H1 (cell line): ENCODE measurements around the gene TADA2B. TPM values are rescaled to one million over a fixed set of nuclear protein-coding genes. Genes with fewer than 3 reads are reported as not detected.

Experiments used
- CTCF ChIA-PET: fragments of 300-600 bp; sonication (Branson Sonifier 250); formaldehyde crosslinking; loops from one replicate; lab custom pipeline; 2021; ENCODE audit not compliant: partially characterized antibody; lab: Charles Lee
- POLR2A ChIA-PET: fragments of 300-600 bp; sonication (Branson Sonifier 250); formaldehyde crosslinking; loops from one replicate; lab custom pipeline; 2021; ENCODE audit warnings: inconsistent platforms; ENCODE audit not compliant: partially characterized antibody; lab: Charles Lee
- DNase-seq, 2 experiments: peaks; one replicate each; pipeline versions ENCODE4 v3.0.0 to v3.0.0-alpha.2; 2010 to 2022; ENCODE audit warnings: low spot score in 2 of 2, low read depth in 1 of 2, mixed read lengths in 1 of 2
- FAIRE-seq: peaks from 2 replicates; lab custom pipeline; 2011; peaks lifted over from hg19 to GRCh38; lab: Jason Lieb, UNC
- H2AFZ ChIP-seq: 2 replicates; pipeline ENCODE4 v1.8.1; 2012; ENCODE audit warnings: low read length, inconsistent platforms
- H2AK5ac ChIP-seq: 2 replicates; pipeline ENCODE4 v1.6.1; 2013; ENCODE audit warnings: low read depth, low read length
- H2BK120ac ChIP-seq: replicated peaks from 2 replicates; pipeline ENCODE3; 2013; ENCODE audit warnings: low read depth, low read length, inconsistent platforms
- H2BK12ac ChIP-seq: 2 replicates; pipeline ENCODE4 v1.6.1; 2013; ENCODE audit warnings: low read depth, low read length
- H2BK15ac ChIP-seq: 2 replicates; pipeline ENCODE4 v1.6.1; 2013; ENCODE audit warnings: low read length
- H2BK20ac ChIP-seq: 2 replicates; pipeline ENCODE4 v1.6.1; 2013; ENCODE audit warnings: low read length
- H2BK5ac ChIP-seq: 2 replicates; pipeline ENCODE4 v1.6.1; 2013; ENCODE audit warnings: low read depth, low read length
- H3K14ac ChIP-seq: 2 replicates; pipeline ENCODE4 v1.6.1; 2013; ENCODE audit warnings: inconsistent platforms; ENCODE audit not compliant: insufficient read length
- H3K18ac ChIP-seq: 2 replicates; pipeline ENCODE4 v1.6.1; 2013; ENCODE audit warnings: low read length; ENCODE audit errors: extremely low read depth
- H3K23ac ChIP-seq: 2 replicates; pipeline ENCODE4 v1.6.1; 2013; ENCODE audit warnings: inconsistent platforms; ENCODE audit not compliant: insufficient read length
- H3K23me2 ChIP-seq: 2 replicates; pipeline ENCODE4 v1.6.1; 2013; ENCODE audit warnings: low read depth, low read length
- H3K27ac ChIP-seq: 2 replicates; pipeline ENCODE4 v1.6.1; 2011; ENCODE audit warnings: low read depth, low read length, inconsistent platforms
- H3K27me3 ChIP-seq, 4 experiments: replicated peaks in 1 of 4; 1 replicate in 1 of 4; 2 replicates in 3 of 4; pipeline versions ENCODE4 v1.6.1 to v1.8.1; 2011 to 2013; ENCODE audit warnings: low read length in 3 of 4, mild to moderate bottlenecking in 3 of 4, inconsistent platforms in 2 of 4, mixed read lengths in 2 of 4, moderate library complexity in 1 of 4; ENCODE audit not compliant: control insufficient read depth in 3 of 4, insufficient read depth in 3 of 4; ENCODE audit errors: extremely low read depth in 1 of 4
- H3K36me3 ChIP-seq, 4 experiments: 2 replicates each; pipeline versions ENCODE4 v1.6.1 to v1.8.1; 2011 to 2013; ENCODE audit warnings: mild to moderate bottlenecking in 4 of 4, low read length in 3 of 4, moderate library complexity in 2 of 4, control low read depth in 1 of 4, inconsistent platforms in 1 of 4; ENCODE audit not compliant: insufficient read depth in 4 of 4, control insufficient read depth in 2 of 4
- H3K4ac ChIP-seq: replicated peaks from 2 replicates; pipeline ENCODE3; 2013; ENCODE audit warnings: low read length, low read depth, mixed read lengths, inconsistent platforms; ENCODE audit not compliant: insufficient read length
- H3K4me1 ChIP-seq, 4 experiments: replicated peaks in 1 of 4; 1 replicate in 1 of 4; 2 replicates in 3 of 4; pipeline versions ENCODE4 v1.6.1 to v1.8.1; 2011 to 2013; ENCODE audit warnings: low read length in 3 of 4, inconsistent platforms in 2 of 4, mixed read lengths in 1 of 4; ENCODE audit not compliant: insufficient read depth in 4 of 4, control insufficient read depth in 3 of 4
- H3K4me2 ChIP-seq, 2 experiments: 2 replicates each; pipeline versions ENCODE4 v1.6.1 to v1.8.1; 2011 to 2013; ENCODE audit warnings: low read depth in 2 of 2, low read length in 2 of 2, control low read depth in 1 of 2, inconsistent platforms in 1 of 2, mild to moderate bottlenecking in 1 of 2; ENCODE audit not compliant: insufficient read depth in 1 of 2
- H3K4me3 ChIP-seq, 4 experiments: fragments of 200-600, 300-600 bp in 1 of 4; sonication (generic), shearing (Covaris generic), sonication (Bioruptor Twin) in 1 of 4; 2 replicates each; pipeline versions ENCODE4 v1.5.1 to v1.8.1; 2011 to 2016; ENCODE audit warnings: low read length in 4 of 4, low read depth in 3 of 4, control low read depth in 2 of 4, inconsistent platforms in 2 of 4, mild to moderate bottlenecking in 2 of 4, mixed read lengths in 1 of 4, moderate library complexity in 1 of 4; ENCODE audit not compliant: insufficient read depth in 2 of 4; ENCODE audit errors: extremely low read depth in 1 of 4
- H3K56ac ChIP-seq: replicated peaks from 2 replicates; pipeline ENCODE3; 2013; ENCODE audit warnings: low read depth, mild to moderate bottlenecking, mixed read lengths, low read length, inconsistent platforms; ENCODE audit not compliant: insufficient read length
- H3K79me1 ChIP-seq: 2 replicates; pipeline ENCODE4 v1.6.1; 2013; ENCODE audit warnings: low read depth, low read length, control low read depth
- H3K79me2 ChIP-seq, 2 experiments: 2 replicates each; pipeline versions ENCODE4 v1.6.1 to v1.8.1; 2012 to 2013; ENCODE audit warnings: low read length in 2 of 2, mild to moderate bottlenecking in 2 of 2, inconsistent platforms in 1 of 2; ENCODE audit not compliant: insufficient read depth in 2 of 2, control insufficient read depth in 1 of 2
- H3K9ac ChIP-seq, 4 experiments: replicated peaks in 1 of 4; 1 replicate in 1 of 4; 2 replicates in 3 of 4; pipeline versions ENCODE4 v1.6.1 to v1.8.1; 2011 to 2013; ENCODE audit warnings: low read depth in 3 of 4, low read length in 3 of 4, control low read depth in 2 of 4, mild to moderate bottlenecking in 2 of 4, moderate library complexity in 2 of 4, inconsistent platforms in 1 of 4; ENCODE audit errors: extremely low read depth in 1 of 4
- H3K9me3 ChIP-seq, 2 experiments: 2 replicates each; pipeline versions ENCODE4 v1.6.1 to v1.8.1; 2012 to 2013; ENCODE audit warnings: mild to moderate bottlenecking in 2 of 2, moderate library complexity in 2 of 2, control low read depth in 1 of 2, inconsistent platforms in 1 of 2, low read depth in 1 of 2, low read length in 1 of 2, mixed read lengths in 1 of 2; ENCODE audit not compliant: insufficient read depth in 2 of 2
- H4K20me1 ChIP-seq, 2 experiments: replicated peaks in 1 of 2; 2 replicates each; pipeline versions ENCODE3 to v1.8.1; 2011 to 2013; ENCODE audit warnings: inconsistent platforms in 2 of 2, low read length in 2 of 2, mild to moderate bottlenecking in 1 of 2; ENCODE audit not compliant: insufficient read depth in 2 of 2, control insufficient read depth in 1 of 2
- H4K5ac ChIP-seq: 2 replicates; pipeline ENCODE4 v1.6.1; 2013; ENCODE audit warnings: low read length, low read depth, mixed read lengths, inconsistent platforms; ENCODE audit not compliant: insufficient read length
- H4K8ac ChIP-seq: 2 replicates; pipeline ENCODE4 v1.8.0; 2013; ENCODE audit warnings: mild to moderate bottlenecking, moderate library complexity, low read length, inconsistent platforms; ENCODE audit not compliant: insufficient read depth; ENCODE audit errors: extremely low read depth
- H4K91ac ChIP-seq: replicated peaks from 2 replicates; pipeline ENCODE3; 2013; ENCODE audit warnings: low read length, mixed read lengths, inconsistent platforms; ENCODE audit not compliant: insufficient read length
- BACH1 ChIP-seq: IDR thresholded peaks from 2 replicates; pipeline ENCODE4 v1.6.1; 2012; ENCODE audit warnings: low read length, improper control_type of control experiment
- CEBPB ChIP-seq: IDR thresholded peaks from 2 replicates; pipeline ENCODE4 v1.6.1; 2012; ENCODE audit warnings: low read depth, low read length
- CREB1 ChIP-seq: IDR thresholded peaks from 2 replicates; pipeline ENCODE4 v1.6.1; 2012; ENCODE audit warnings: inconsistent platforms
- KDM5A ChIP-seq: fragments of 200-600 bp; IDR thresholded peaks from 2 replicates; pipeline ENCODE4 v1.7.1; 2012; ENCODE audit warnings: mild to moderate bottlenecking, low read length, inconsistent platforms, mixed read lengths
- NANOG ChIP-seq: IDR thresholded peaks from 2 replicates; pipeline ENCODE4 v1.6.1; 2011; ENCODE audit warnings: low read length, low read depth, mild to moderate bottlenecking, inconsistent platforms; ENCODE audit not compliant: insufficient read depth, poor library complexity, severe bottlenecking
- RBBP5 ChIP-seq: IDR thresholded peaks from 2 replicates; pipeline ENCODE4 v1.7.1; 2012; ENCODE audit warnings: low read depth, mild to moderate bottlenecking, inconsistent platforms, low read length, moderate library complexity, borderline replicate concordance
- RFX5 ChIP-seq: IDR thresholded peaks from 2 replicates; pipeline ENCODE4 v1.6.1; 2011; ENCODE audit warnings: low read depth, low read length, improper control_type of control experiment, borderline replicate concordance
- RXRA ChIP-seq: IDR thresholded peaks from 2 replicates; pipeline ENCODE4 v1.6.1; 2011; ENCODE audit warnings: low read depth, mild to moderate bottlenecking, low read length, moderate library complexity; ENCODE audit not compliant: insufficient read depth
- SP1 ChIP-seq: IDR thresholded peaks from 2 replicates; pipeline ENCODE4 v1.6.1; 2011; ENCODE audit warnings: low read depth, low read length
- TAF1 ChIP-seq: IDR thresholded peaks from 2 replicates; pipeline ENCODE4 v1.6.1; 2011; ENCODE audit warnings: mild to moderate bottlenecking, low read depth, low read length
- TAF7 ChIP-seq: optimal IDR thresholded peaks from 2 replicates; pipeline ENCODE3; 2011; ENCODE audit warnings: low read depth, mild to moderate bottlenecking, inconsistent platforms, low read length, moderate library complexity, borderline replicate concordance
- TBP ChIP-seq: IDR thresholded peaks from 2 replicates; pipeline ENCODE4 v1.6.1; 2011; ENCODE audit warnings: low read depth, low read length, improper control_type of control experiment
- WGBS, 2 experiments: shearing (Covaris generic) in 1 of 2; methylation state at CpG; one replicate each; pipeline versions ENCODE4 v1.1.6 to v1.1.7; 2013 to 2015; ENCODE audit warnings: low lambda C conversion rate in 2 of 2, mixed read lengths in 2 of 2, inconsistent platforms in 1 of 2, low coverage in 1 of 2, missing lambda C conversion rate in 1 of 2; ENCODE audit not compliant: insufficient replicate concordance in 2 of 2, insufficient coverage in 1 of 2, insufficient read length in 1 of 2; ENCODE audit errors: extremely low coverage in 1 of 2, missing lambda C conversion rate in 1 of 2; 5-methylcytosine and 5-hydroxymethylcytosine counted together
- polyA plus RNA-seq, 7 experiments: library from polyadenylated mRNA; depleted of rRNA in 3 of 7; stranded (reverse) in 5 of 7; unstranded in 2 of 7; fragments of >200 nt in 5 of 7; fragments of 200-250 nt in 2 of 7; gene quantifications; 1 replicate in 5 of 7; 2 replicates in 1 of 7; 4 replicates in 1 of 7; pipeline versions ENCODE4 v1.2.1 to v1.2.3, GENCODE V29; 2011 to 2013; ENCODE audit warnings: missing spikeins in 2 of 7, mixed read lengths in 2 of 7
- total RNA-seq: library from RNA; stranded (reverse); fragmentation: NEBNext Ultra II Directional; extraction: Animal tissue kit (Norgen Biotek cat#: 25700); gene quantifications from 2 replicates; pipeline ENCODE4 v1.2.1, GENCODE V29; 2021
- TF ChIP-seq, protein P1 (sequence below): IDR thresholded peaks from 2 replicates; pipeline ENCODE4 v1.6.1; 2012; ENCODE audit warnings: inconsistent platforms
- TF ChIP-seq, protein P2 (sequence below): IDR thresholded peaks from 2 replicates; pipeline ENCODE4 v1.6.1; 2011; ENCODE audit warnings: low read length, improper control_type of control experiment

The TADA2B gene
- total and polyA plus RNA-seq, 2 of the 8 experiments (the other 6 are each of a cell fraction or from before 2014, with no cell fraction given), result 5.7 to 12.1 TPM

DNA sequence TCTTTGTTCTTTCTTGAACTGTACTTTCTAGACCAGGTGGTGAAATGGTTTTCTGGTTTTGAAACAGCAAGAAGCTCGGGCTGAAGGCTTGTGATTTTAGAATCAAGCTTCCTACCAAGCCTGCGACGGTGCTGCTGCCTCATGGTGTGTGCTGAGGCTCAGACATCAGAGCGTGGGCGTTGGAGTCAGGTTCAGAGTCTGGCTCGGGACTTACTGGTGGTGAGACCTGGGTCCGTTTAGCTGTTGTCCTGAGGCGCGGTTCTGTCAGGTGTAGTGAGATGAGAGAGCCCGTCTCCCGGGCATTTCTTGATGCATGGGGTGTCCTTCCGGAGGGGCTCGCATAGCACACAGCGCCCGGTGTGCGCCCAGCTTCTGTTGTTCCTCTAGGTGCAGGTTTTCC lies 19.7 kb upstream of the TADA2B start:
- Histone ChIP-seq H3K18ac (no peak overlapping the region), H3K14ac (no peak overlapping the region), H4K20me1 (peaks cover 4 to 27% of the 10 kb centered on the region in 2 experiments), H2BK5ac (no peak overlapping the region)
- TF ChIP-seq, protein P1, sequence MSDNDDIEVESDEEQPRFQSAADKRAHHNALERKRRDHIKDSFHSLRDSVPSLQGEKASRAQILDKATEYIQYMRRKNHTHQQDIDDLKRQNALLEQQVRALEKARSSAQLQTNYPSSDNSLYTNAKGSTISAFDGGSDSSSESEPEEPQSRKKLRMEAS, result no peak
- TF ChIP-seq NANOG, result no peak
- TF ChIP-seq KDM5A, result no peak
- no peak for TF ChIP-seq BACH1
- no peak for TF ChIP-seq SP1
- TF ChIP-seq TBP, result no peak
- no peak for TF ChIP-seq RFX5
- no peak for TF ChIP-seq TAF1
- no peak for TF ChIP-seq CEBPB
- TF ChIP-seq CREB1, result no peak
- no peak for TF ChIP-seq RXRA
- TF ChIP-seq TAF7, result no peak
- no peak for TF ChIP-seq RBBP5
- TF ChIP-seq, protein P2, sequence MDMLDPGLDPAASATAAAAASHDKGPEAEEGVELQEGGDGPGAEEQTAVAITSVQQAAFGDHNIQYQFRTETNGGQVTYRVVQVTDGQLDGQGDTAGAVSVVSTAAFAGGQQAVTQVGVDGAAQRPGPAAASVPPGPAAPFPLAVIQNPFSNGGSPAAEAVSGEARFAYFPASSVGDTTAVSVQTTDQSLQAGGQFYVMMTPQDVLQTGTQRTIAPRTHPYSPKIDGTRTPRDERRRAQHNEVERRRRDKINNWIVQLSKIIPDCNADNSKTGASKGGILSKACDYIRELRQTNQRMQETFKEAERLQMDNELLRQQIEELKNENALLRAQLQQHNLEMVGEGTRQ, result no peak
- TF ChIP-seq, all 59 proteins: peak for 0
- no peak overlapping the region for H3K4ac ChIP-seq
- H2BK20ac ChIP-seq, result no peak overlapping the region
- H3K36me3 ChIP-seq, result peaks cover 0 to 27% (median 6%) of the 10 kb centered on the region in 4 experiments; a peak in 5 of 8 replicates
- H3K4me2 ChIP-seq, result no peak overlapping the region
- no peaks in the 10 kb centered on the region for H3K9me3 ChIP-seq
- ChIA-PET CTCF (interaction anchor here (0.7 to 1.7 kb wide), 6 partner anchors 12 to 116 kb away, joined by 3 to 7 read pairs (median 3); no protein-coding TSS in a partner anchor), POLR2A (no interaction called here)
- H4K91ac ChIP-seq, result no peak overlapping the region
- no peaks in the 10 kb centered on the region; a peak in 1 of 7 replicates for H3K4me1 ChIP-seq
- H4K8ac ChIP-seq, result no peak overlapping the region
- H4K5ac ChIP-seq, result no peak overlapping the region
- H3K27ac ChIP-seq, result no peak overlapping the region
- no peak overlapping the region for H3K23ac ChIP-seq
- H3K79me2 ChIP-seq, result no peaks in the 10 kb centered on the region
- H3K56ac ChIP-seq, result no peak overlapping the region
- 93% methylated on average over 16 of the region's 16 CpGs; no CpG with 5 or more reads in 1 of the 2 experiments for WGBS, 2 experiments
- no peak overlapping the region for H2AFZ ChIP-seq
- H2AK5ac ChIP-seq, result no peak overlapping the region
- DNase-seq, result no peak
- H3K79me1 ChIP-seq, result peaks cover 3% of the 10 kb centered on the region
- no peaks in the 10 kb centered on the region for H3K27me3 ChIP-seq
- H3K23me2 ChIP-seq, result peaks cover 10% of the 10 kb centered on the region; the same call in 1 of the 2 replicates
- H2BK12ac ChIP-seq, result no peak overlapping the region
- no peak overlapping the region for H2BK15ac ChIP-seq
- no peak overlapping the region for H3K9ac ChIP-seq
- H3K4me3 ChIP-seq, result no peak overlapping the region
- FAIRE-seq, result no peak
- H2BK120ac ChIP-seq, result no peak overlapping the region
